GM23338 (cell line): Measurements from ENCODE around the gene MBLAC1. TPM values are rescaled to one million over a fixed set of nuclear protein-coding genes. Genes with fewer than 3 reads are reported as not detected.

Experiments used
- ATAC-seq: fragments of 200-7000 bp; cut with Tn5 transposase; 3 replicates; pipeline ENCODE4 v1.9.1; 2020
- DNase-seq: peaks from one replicate; pipeline ENCODE4 v3.0.0-alpha.2; 2015; ENCODE audit warnings: low spot score
- H2AFZ ChIP-seq: fragments of 200-600 bp; sonication (generic); 2 replicates; pipeline ENCODE4 v1.8.0; 2016; ENCODE audit warnings: antibody characterized with exemption, mild to moderate bottlenecking, moderate library complexity
- H3F3A ChIP-seq: fragments of 200-600 bp; sonication (generic); replicated peaks from 2 replicates; pipeline ENCODE4 v1.8.0; 2017; ENCODE audit warnings: antibody characterized with exemption, mixed run types, low read depth
- H3K27ac ChIP-seq: fragments of 200-600 bp; sonication (generic); 2 replicates; pipeline ENCODE4 v1.6.1; 2016; ENCODE audit warnings: low read depth
- H3K27me3 ChIP-seq: fragments of 200-600 bp; sonication (generic); 2 replicates; pipeline ENCODE4 v1.8.0; 2016; ENCODE audit warnings: mild to moderate bottlenecking, mixed run types, moderate library complexity; ENCODE audit not compliant: insufficient read depth
- H3K36me3 ChIP-seq: fragments of 200-600 bp; sonication (generic); 2 replicates; pipeline ENCODE4 v1.8.0; 2016; ENCODE audit warnings: mild to moderate bottlenecking; ENCODE audit not compliant: insufficient read depth
- H3K4me1 ChIP-seq: fragments of 200-600 bp; sonication (generic); 2 replicates; pipeline ENCODE4 v1.8.0; 2016; ENCODE audit warnings: mild to moderate bottlenecking, moderate library complexity; ENCODE audit not compliant: insufficient read depth
- H3K4me2 ChIP-seq: fragments of 200-600 bp; sonication (generic); 2 replicates; pipeline ENCODE4 v1.7.1; 2017; ENCODE audit warnings: mixed run types
- H3K4me3 ChIP-seq: fragments of 200-600 bp; sonication (generic); 2 replicates; pipeline ENCODE4 v1.6.1; 2016; ENCODE audit warnings: mixed run types
- H3K79me2 ChIP-seq: fragments of 200-600 bp; sonication (generic); replicated peaks from 2 replicates; pipeline ENCODE4 v1.8.0; 2017; ENCODE audit warnings: mild to moderate bottlenecking; ENCODE audit not compliant: insufficient read depth
- H3K9me2 ChIP-seq: fragments of 200-600 bp; sonication (generic); 2 replicates; pipeline ENCODE4 v1.8.0; 2017; ENCODE audit not compliant: insufficient read depth
- H4K20me1 ChIP-seq: fragments of 200-600 bp; sonication (generic); replicated peaks from 2 replicates; pipeline ENCODE4 v1.8.0; 2017; ENCODE audit warnings: mild to moderate bottlenecking; ENCODE audit not compliant: insufficient read depth
- H3K27ac Mint-ChIP-seq: 2 replicates; pipeline ENCODE4 v1.8.0; 2020; ENCODE audit warnings: inconsistent platforms, mild to moderate bottlenecking, moderate library complexity, mixed read lengths
- H3K27me3 Mint-ChIP-seq: 3 replicates; pipeline ENCODE4 v1.8.0; 2022; ENCODE audit warnings: low read depth, mild to moderate bottlenecking, moderate library complexity, mixed read lengths, inconsistent platforms; ENCODE audit not compliant: insufficient read depth, poor library complexity
- H3K36me3 Mint-ChIP-seq: 3 replicates; pipeline ENCODE4 v1.8.0; 2021; ENCODE audit warnings: low read depth, mild to moderate bottlenecking, inconsistent platforms, moderate library complexity, mixed read lengths
- H3K4me1 Mint-ChIP-seq: 3 replicates; pipeline ENCODE4 v1.8.0; 2020; ENCODE audit warnings: mild to moderate bottlenecking, inconsistent platforms, mixed read lengths
- H3K4me3 Mint-ChIP-seq: 3 replicates; pipeline ENCODE4 v1.8.0; 2021; ENCODE audit warnings: moderate library complexity, mild to moderate bottlenecking, inconsistent platforms, mixed read lengths
- H3K9me3 Mint-ChIP-seq: 3 replicates; pipeline ENCODE4 v1.8.0; 2020; ENCODE audit warnings: moderate library complexity, mild to moderate bottlenecking, inconsistent platforms, mixed read lengths
- CREB1 ChIP-seq: fragments of 250-450 bp; sonication (Bioruptor Pico); IDR thresholded peaks from 2 replicates; pipeline ENCODE4 v1.5.0; 2020; ENCODE audit warnings: low read depth, mild to moderate bottlenecking, moderate library complexity
- CTCF ChIP-seq, 2 experiments: fragments of 200-600 bp in 1 of 2; sonication (generic) in 1 of 2; conservative IDR thresholded peaks; 2 replicates each; pipeline versions ENCODE4 v1.5.1 to v1.6.1; 2016 to 2017; ENCODE audit warnings: antibody characterized with exemption in 2 of 2, low read depth in 2 of 2, mild to moderate bottlenecking in 2 of 2, moderate library complexity in 1 of 2
- ETS1 ChIP-seq: IDR thresholded peaks from 2 replicates; pipeline ENCODE4 v1.6.1; 2016; ENCODE audit warnings: antibody characterized with exemption
- EZH2 ChIP-seq: fragments of 200-600 bp; sonication (generic); IDR thresholded peaks from one replicate; pipeline ENCODE4 v1.8.0; 2017; ENCODE audit warnings: antibody characterized with exemption, mild to moderate bottlenecking, low read depth; ENCODE audit not compliant: unreplicated experiment
- EZH2phosphoT487 ChIP-seq: fragments of 200-600 bp; sonication (generic); IDR thresholded peaks from one replicate; pipeline ENCODE4 v1.8.1; 2018; ENCODE audit warnings: antibody characterized with exemption; ENCODE audit not compliant: unreplicated experiment
- JUNB ChIP-seq: IDR thresholded peaks from one replicate; pipeline ENCODE4 v1.6.1; 2016; ENCODE audit warnings: antibody characterized with exemption; ENCODE audit not compliant: unreplicated experiment
- NANOG ChIP-seq: IDR thresholded peaks from 2 replicates; pipeline ENCODE4 v1.6.1; 2016; ENCODE audit warnings: antibody characterized with exemption, borderline replicate concordance
- POLR2AphosphoS5 ChIP-seq: IDR thresholded peaks from 2 replicates; pipeline ENCODE4 v1.6.1; 2016; ENCODE audit warnings: antibody characterized with exemption, low read depth
- REST ChIP-seq: IDR thresholded peaks from one replicate; pipeline ENCODE4 v1.6.1; 2018; ENCODE audit warnings: antibody characterized with exemption; ENCODE audit not compliant: unreplicated experiment
- STAT1 ChIP-seq: IDR thresholded peaks from one replicate; pipeline ENCODE4 v1.6.1; 2016; ENCODE audit warnings: antibody characterized with exemption; ENCODE audit not compliant: unreplicated experiment
- ZNF331 ChIP-seq: fragments of 250-450 bp; sonication (Bioruptor Pico); IDR thresholded peaks from 2 replicates; pipeline ENCODE4 v1.5.0; 2020; ENCODE audit warnings: low read depth, mild to moderate bottlenecking, moderate library complexity
- polyA plus RNA-seq: library from polyadenylated mRNA; unstranded; fragments of >200 nt; fragmentation: Nextera tagmentation; extraction: Ambion mirVana; gene quantifications from 2 replicates; pipeline ENCODE4 v1.2.1, GENCODE V29; 2016
- total RNA-seq: library from RNA; depleted of rRNA; stranded (reverse); fragments of >200 nt; shearing (Covaris generic); gene quantifications from 2 replicates; pipeline ENCODE4 v1.2.3, GENCODE V29; 2014

MBLAC1 gene
- total and polyA plus RNA-seq, 2 experiments from 2014 or later = 2.7 to 5.7 TPM

GRCh38 chr7:100156331-100157068 is 29.7 kb downstream of the MBLAC1 start (continued):
- TF ChIP-seq REST = no peak
- TF ChIP-seq EZH2phosphoT487 = no peak
- TF ChIP-seq STAT1 = no peak
- TF ChIP-seq NANOG = no peak

GRCh38 chr7:100157069-100157333 is 30.2 kb downstream of the MBLAC1 start:
- Histone ChIP-seq H3K9me2 (no peaks in the 10 kb centered on the region), H4K20me1 (peaks cover 14% of the 10 kb centered on the region), H2AFZ (no peak overlapping the region), H3K4me3 (peak overlapping the region; percentile 97; the same call in 1 of the 2 replicates), H3K4me1 (peaks cover 7% of the 10 kb centered on the region; the same call in 1 of the 2 replicates), H3K4me2 (peak overlapping the region; percentile 88), H3K79me2 (no peaks in the 10 kb centered on the region; the same call in 1 of the 2 replicates), H3K36me3 (no peaks in the 10 kb centered on the region), H3F3A (peaks cover 35% of the 10 kb centered on the region), H3K27ac (peak overlapping the region; percentile 74; the same call in 1 of the 2 replicates), H3K27me3 (no peaks in the 10 kb centered on the region)
- no peaks in the 10 kb centered on the region for H3K9me3 Mint-ChIP-seq
- H3K27me3 Mint-ChIP-seq = peaks cover 24% of the 10 kb centered on the region
- TF ChIP-seq ZNF331 (CRISPR knock-in tag) = no peak
- no peak for TF ChIP-seq EZH2
- TF ChIP-seq JUNB = no peak
- TF ChIP-seq NANOG = no peak
- TF ChIP-seq STAT1 = no peak
- no peak for TF ChIP-seq REST
- TF ChIP-seq POLR2AphosphoS5 = no peak
- no peak for TF ChIP-seq CTCF (conservative IDR thresholded peaks at IDR 0.05; ENCODE audit: low read depth in 2 of 2)
- TF ChIP-seq CREB1 (CRISPR knock-in tag) = no peak
- TF ChIP-seq ETS1 = no peak
- no peak for DNase-seq
- no peak for ATAC-seq
- peaks cover 31% of the 10 kb centered on the region for H3K4me1 Mint-ChIP-seq
- H3K27ac Mint-ChIP-seq = no peak overlapping the region; the same call in 1 of the 2 replicates
- H3K36me3 Mint-ChIP-seq = peaks cover 51% of the 10 kb centered on the region
- H3K4me3 Mint-ChIP-seq = peak overlapping the region; percentile 83
